AG09319 (cell line): ENCODE measurements around the gene ADCY5.

ENCODE experiments used
- DNase-seq: peaks from one replicate; pipeline ENCODE4 v3.0.0-alpha.2; 2010; ENCODE audit warnings: low read depth; ENCODE audit errors: extremely low read depth
- CTCF ChIP-seq: IDR thresholded peaks from 2 replicates; pipeline ENCODE4 v1.5.1; 2011; ENCODE audit warnings: low read depth, mild to moderate bottlenecking, inconsistent platforms, low read length, moderate library complexity

ADCY5 gene

DNA sequence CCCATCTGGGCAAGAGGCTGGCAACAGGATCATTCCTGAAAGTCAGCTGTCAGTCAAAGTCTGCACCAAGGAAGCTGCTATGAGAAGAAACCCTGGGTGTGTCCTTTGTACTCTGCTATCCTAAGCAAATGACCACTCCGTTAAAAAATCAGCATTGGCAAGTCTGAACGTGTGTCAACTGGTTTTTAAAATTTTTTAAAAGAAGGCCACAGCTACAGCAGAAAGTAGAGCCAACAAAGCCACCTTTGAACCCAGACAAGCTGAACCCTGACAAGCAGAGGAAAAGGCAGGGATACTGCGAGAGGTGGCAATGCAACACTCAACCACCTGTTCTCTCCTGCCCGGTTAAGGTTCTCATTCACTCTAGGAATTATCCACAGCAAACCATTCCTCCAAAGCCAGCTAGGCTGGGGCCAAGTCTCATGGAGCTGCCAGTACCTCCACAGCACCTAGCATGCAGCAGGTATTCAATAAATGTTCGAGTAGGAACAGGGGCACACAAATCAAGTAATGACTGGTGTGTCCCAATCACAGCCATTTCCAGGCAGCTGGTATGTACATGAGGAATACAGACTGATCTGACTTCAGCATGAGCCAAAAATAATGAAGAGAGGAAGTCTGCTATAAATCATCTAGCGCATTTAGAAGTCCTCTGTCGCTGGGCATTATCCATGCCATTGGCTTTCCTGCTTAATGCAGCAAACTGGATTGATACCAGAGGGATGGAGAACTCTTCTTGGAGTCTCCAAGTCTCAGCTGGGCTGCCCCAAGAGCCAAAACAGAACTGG lies 76.0 kb downstream of the ADCY5 start:
- no peak for DNase-seq
- TF ChIP-seq CTCF: no peak

DNA sequence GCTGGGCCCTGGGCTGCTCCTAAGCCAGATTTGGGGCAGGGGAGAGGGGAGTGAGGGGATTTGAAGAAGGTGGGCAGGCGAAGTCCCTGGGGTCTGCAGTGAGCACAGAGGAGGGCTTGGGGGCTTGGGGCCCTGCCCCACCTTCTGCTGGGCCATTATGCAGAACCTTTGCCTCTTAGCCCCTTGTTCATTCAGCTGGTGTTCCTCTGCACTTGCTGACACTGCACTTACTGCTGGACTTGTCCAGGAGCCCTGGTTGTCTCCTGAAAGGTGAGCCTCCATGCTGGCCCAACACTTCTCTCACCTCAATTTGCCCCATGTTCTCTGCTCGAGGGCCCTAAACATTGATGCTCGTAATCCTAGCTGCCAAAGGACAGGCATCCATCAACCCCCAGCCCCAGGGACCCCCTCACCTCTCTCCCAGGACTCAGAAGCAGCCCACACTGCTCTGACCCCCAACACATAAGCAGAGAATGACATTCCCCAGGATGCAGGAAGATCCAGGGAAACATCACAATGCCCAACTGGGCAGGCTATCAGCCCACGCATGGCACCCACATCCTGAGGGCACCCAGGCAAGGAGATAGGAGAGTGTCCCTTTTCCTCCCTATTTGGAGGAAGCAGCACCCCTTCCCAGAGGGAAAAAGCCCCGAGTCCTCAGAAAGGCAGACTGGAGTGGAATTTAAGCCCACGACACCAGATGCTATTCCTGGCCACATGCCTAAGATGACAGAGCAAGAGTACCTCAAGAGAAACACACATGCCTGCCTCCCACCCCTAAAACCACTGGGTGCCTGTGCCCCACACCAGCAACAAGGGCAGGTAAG lies 76.8 kb downstream of the ADCY5 start:
- no peak for TF ChIP-seq CTCF
- no peak for DNase-seq

DNA sequence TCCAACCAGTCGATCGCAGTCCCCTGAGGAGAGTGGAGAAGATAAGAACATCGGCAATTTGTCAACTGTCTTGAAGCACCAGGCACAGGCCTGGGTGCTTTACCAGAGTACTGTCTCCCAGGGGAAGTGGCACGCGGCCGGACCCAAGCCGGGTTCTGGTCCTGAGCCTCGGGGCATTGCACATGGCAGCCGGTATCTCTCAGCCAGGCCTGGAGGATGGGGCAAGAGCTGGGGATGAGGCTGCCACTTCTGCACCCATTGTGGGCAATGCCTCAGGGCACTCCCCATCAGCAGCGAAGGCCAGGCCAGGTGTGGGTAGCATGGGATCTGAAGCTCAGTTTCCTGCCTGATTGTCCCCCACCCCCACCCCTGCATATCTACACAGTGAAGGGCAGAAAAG lies 77.5 kb downstream of the ADCY5 start:
- DNase-seq: no peak
- TF ChIP-seq CTCF: no peak

DNA sequence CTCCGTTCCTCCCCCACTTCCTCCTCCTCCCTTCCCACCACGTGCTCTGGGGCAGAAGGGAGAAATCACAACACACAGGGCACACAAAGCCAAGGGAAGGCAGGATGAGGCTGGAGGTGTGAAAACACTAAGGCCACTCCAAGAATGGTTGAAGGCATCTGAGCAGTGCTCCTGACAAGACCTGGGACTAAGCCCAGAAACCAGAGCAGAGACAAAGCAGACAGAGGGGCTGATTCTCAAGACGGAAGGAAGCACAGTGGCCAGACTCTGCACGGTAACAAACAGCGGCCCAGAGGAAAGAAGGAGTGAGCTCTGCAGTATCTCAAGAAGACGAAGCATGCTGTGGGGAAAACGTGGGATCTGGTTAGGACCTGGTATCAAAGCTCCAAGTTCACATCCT lies 78.1 kb downstream of the ADCY5 start:
- DNase-seq: no peak
- no peak for TF ChIP-seq CTCF

DNA sequence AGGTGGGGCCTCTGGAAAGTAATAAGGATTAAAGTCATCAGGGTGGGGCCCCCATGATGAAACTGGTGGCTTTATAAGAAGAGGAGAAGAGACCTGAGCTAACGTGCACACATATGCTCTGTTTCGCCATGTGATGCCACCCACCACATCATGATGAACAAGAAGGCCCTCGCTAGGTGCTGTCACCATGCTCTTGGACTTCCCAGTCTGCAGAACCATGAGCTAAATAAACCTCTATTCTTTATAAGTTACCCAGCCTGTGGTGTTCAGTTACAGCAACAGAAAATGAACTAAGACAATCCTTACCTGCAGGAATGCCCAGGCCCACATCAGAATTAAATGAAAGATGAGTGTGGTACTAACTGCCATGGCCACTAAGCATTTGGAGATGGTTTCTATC lies 79.8 kb downstream of the ADCY5 start:
- no peak for TF ChIP-seq CTCF
- no peak for DNase-seq

DNA sequence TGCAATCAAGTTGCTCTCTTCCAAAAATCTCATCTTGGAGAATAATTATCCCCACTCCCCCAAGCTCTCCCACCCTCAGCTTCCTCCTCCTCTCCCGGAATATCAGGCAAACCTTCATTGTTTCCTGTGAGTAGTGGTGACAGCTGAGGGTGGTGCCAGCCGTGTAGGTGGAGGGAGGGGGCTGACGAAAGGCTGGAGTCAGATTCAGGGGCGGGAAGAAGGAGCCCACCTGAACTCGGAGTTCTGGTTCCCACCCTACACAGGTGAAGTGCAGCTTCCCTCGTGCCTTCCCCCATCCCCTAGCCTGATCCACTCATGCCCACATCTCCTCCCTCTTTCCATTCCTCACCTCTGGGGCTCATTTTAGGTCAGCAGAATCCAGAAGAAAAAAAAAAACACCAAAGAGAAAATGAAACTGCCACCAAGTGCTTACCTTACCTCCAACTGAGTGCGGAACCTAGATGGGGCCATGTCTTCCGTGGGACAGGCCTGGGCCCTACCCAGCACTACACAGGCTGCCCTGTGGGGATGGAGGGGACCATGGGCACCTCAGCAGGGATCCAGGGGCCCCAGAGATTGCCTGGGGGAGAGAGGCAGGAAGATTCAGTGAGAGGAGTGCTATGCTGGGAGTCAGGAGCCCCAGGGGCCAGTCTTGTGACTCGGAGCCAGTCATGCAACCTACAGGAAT lies 81.3 kb downstream of the ADCY5 start:
- no peak for TF ChIP-seq CTCF
- DNase-seq: no peak
